HG03108 (cell line): ENCODE results near the gene AUH.
"Not testable (repeated sequence)": the region's sequence is repeated elsewhere in the genome, so short reads cannot be mapped to it uniquely, and the experiment has no call there.

Experiments
- ATAC-seq: cut with Tn5 transposase; IDR thresholded peaks from one replicate; pipeline ENCODE4 v1.9.1; 2021; ENCODE audit warnings: moderate library complexity; ENCODE audit not compliant: unreplicated experiment

The AUH gene

GRCh38 chr9:91379426-91379825 is 17.7 kb upstream of the AUH start:
- ATAC-seq: no peak

DNA sequence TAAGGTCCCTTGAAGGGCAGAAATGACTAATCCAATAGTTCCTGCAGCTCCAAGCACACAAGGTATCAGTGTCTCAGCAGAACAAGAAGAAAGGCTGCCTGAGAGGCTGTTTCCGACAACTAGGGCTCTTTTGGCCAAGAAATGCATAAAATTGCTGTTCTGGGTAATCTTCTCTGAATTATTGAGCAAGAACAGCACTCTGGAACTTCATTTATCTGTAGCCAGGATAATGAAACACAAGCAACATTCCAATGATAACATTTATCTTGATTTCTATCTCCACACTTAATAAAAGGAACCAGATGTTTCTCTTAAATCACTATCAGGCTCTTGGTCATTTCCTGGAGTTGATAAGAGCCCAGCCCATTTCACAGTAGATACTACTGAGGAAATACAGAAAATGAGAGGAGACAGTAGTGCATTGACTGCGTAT is 17.0 kb upstream of the AUH start:
- no peak for ATAC-seq

DNA sequence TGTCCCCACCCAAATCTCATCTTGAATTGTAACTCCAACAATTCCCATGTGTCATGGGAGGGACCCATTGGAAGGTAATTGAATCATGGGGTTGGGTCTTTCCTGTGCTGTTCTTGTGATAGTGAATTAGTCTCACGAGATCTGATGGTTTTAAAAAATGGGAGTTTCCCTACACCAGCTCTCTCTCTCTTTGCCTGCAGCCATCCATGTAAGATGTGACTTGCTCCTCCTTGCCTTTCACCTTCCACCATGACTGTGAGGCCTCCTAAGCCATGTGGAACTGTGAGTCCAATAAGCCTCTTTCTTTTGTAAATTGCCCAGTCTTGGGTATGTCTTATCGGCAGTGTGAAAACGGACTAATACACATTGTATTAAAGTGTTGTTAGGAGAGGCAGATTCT is 16.3 kb upstream of the AUH start:
- ATAC-seq: not testable (repeated sequence)

- no peak for ATAC-seq
These were observed 14.5 kb upstream of the AUH start for GRCh38 chr9:91376239-91376638.

GRCh38 chr9:91374939-91375338 is 13.2 kb upstream of the AUH start:
- ATAC-seq: no peak

GRCh38 chr9:91371894-91372293 is 10.2 kb upstream of the AUH start:
- no peak for ATAC-seq

- ATAC-seq: not testable (repeated sequence)
These were observed 8.3 kb upstream of the AUH start for GRCh38 chr9:91370006-91370405.

- no peak for ATAC-seq
These were observed 3.0 kb upstream of the AUH start for GRCh38 chr9:91364702-91365101.

DNA sequence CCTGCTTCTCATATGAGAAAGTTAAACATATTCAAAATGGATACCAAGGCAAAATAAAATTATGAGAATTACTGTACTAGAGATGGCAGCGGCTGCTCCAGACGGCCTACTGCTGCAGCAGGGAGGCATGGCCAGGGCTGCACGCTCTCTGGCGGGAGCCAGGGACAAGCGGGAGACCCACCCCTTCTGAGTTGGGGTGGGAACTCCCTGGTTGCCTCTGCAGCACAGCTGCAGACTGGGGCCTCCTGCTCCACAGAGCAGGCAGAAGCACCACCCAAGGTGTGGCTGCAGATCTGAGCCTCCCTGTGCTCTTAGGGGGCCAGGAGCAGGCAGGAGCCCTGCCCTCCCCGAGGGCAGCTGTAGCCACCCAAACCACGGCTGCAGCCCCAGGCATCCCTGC is 2.3 kb upstream of the AUH start:
- ATAC-seq: no peak

GRCh38 chr9:91362051-91362611 is 413 bp upstream of the AUH start:
- no peak for ATAC-seq

- ATAC-seq: no peak
These were observed 997 bp downstream of the AUH start for GRCh38 chr9:91360551-91361290.

- no peak for ATAC-seq
These were observed 1.8 kb downstream of the AUH start for GRCh38 chr9:91359734-91360470.

- ATAC-seq: no peak
These were observed 2.6 kb downstream of the AUH start for GRCh38 chr9:91359083-91359482.

- ATAC-seq: no peak
These were observed 6.8 kb downstream of the AUH start for GRCh38 chr9:91354881-91355280.

DNA sequence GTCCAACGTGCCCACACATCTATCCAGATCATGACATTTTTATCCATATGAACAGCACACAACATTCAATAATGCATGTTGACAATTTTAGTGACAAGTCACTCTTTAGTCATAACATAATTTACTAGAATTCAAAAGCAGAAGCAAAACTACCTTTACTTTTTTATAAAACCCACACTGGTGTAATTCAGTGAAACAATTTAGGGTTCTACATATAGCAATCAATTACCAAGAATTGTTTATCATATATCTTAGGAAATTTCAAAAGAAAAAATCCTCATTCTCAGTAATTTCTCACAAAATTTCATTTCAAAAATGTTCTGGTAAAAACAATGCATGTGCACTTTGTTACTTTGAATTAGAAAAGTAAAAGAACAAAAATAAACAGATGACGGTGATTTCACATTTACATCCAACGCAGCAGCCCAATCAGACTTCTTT is 12.6 kb downstream of the AUH start:
- ATAC-seq: no peak

DNA sequence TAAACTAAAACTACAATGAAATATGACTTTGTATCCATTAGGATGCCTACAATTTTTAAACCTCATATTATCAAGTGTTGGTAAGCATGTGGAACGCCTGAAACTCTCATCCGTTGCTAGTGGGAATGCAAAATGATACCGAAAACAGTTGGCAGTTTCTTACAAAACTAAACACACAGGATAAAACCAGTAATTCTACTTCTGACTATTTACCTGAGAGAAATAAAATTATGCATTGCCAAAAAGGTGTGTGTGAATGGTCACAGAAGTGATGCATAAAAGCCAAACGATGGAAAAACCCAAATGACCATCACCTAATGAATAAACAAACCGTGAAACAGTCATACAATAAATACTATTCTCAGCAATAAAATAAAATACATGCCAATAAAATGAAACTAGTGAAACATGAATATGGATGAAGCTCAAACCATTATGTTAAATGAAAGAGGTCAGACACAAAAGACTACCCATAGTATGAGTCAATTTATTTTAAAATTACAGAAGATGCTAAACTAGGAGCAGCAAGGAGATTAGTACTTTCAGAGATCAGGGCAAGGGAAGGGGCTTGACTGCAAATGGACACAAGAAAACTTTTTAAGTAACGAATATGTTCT is 13.4 kb downstream of the AUH start:
- ATAC-seq: no peak

GRCh38 chr9:91347377-91347776 is 14.3 kb downstream of the AUH start:
- no peak for ATAC-seq

DNA sequence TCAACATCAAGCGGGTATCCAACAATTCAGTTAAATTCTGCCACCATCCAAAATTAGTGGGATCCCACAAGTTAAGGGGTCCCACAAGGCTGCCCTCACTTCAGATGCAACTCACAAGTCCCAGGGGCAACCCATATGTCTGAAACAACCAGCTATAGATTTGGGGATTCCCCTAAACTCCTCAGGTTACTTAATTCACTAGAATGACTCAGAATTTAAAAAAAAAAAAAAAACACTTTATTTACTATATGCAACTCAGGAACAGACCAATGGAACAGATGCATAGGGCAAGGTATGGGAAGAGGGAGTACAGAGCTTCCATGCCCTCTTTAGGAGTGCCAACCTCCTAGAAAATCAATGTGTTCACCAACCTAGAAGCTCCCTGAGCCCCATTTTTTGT is 15.1 kb downstream of the AUH start:
- no peak for ATAC-seq

DNA sequence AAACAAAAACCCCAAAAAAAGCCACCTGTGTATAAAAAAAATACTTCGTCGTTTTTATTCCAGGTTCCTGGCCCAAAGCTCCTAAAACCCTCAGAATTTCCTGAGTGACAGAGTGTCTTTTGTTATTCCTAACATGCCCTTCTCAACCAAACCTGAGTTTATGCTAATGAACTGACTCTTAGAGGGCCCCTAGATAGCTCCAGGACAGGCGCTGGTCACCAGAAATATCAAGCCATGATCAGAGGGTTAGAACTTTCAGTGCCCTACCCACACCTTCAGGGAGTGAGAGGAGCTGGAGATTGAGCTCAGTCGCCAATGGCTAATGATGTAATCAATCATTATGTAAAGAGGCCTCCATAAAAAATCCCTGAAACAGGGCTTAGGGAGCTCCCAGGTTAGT is 15.7 kb downstream of the AUH start:
- ATAC-seq: no peak

- no peak for ATAC-seq
These were observed 19.1 kb downstream of the AUH start for GRCh38 chr9:91342575-91342974.

DNA sequence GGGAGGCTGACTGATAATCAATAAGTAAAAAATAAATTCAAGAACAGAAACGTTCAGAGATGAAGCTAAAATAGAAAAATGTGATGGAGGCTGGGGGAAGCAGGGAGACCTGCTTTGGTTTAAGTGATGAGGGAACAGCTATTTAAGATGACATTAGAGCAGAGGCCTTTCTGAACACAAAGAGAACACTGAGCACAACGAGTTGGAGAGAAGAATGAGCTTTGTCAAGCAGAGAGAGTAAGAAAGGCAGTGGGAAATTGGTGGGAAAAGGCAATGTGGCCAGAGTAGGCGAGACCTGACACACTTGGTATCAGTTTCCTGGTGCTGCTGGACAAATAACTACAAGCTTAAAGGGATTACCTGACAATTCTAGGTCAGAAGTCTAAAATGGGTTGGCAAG is 20.0 kb downstream of the AUH start:
- no peak for ATAC-seq

- ATAC-seq: no peak
These were observed 20.4 kb downstream of the AUH start for GRCh38 chr9:91341258-91341746.
